SU-DHL-6 (cell line): ENCODE results near the gene SOBP.

Source experiments
- H2AFZ ChIP-seq: fragments of 200-600 bp; sonication (generic); 2 replicates; pipeline ENCODE4 v1.6.1; 2014; ENCODE audit warnings: low read depth, mild to moderate bottlenecking, moderate library complexity, mixed read lengths, antibody characterized with exemption, low read length; ENCODE audit not compliant: severe bottlenecking
- H3F3A ChIP-seq: fragments of 200-600 bp; shearing (Covaris generic); 2 replicates; pipeline ENCODE4 v1.6.0; 2016; ENCODE audit warnings: antibody characterized with exemption, mild to moderate bottlenecking; ENCODE audit not compliant: insufficient read depth
- H3K27ac ChIP-seq: fragments of 200-600 bp; sonication (generic); 2 replicates; pipeline ENCODE4 v1.5.1; 2016; ENCODE audit warnings: low read depth, mild to moderate bottlenecking, low read length, moderate library complexity, mixed read lengths
- H3K27me3 ChIP-seq: fragments of 200-600 bp; sonication (generic), shearing (Covaris generic); 2 replicates; pipeline ENCODE4 v1.6.0; 2014; ENCODE audit warnings: mild to moderate bottlenecking, low read length
- H3K36me3 ChIP-seq: fragments of 200-600 bp; sonication (generic); 2 replicates; pipeline ENCODE4 v1.6.1; 2014; ENCODE audit warnings: mild to moderate bottlenecking, low read length, mixed read lengths
- H3K4me2 ChIP-seq: fragments of 300-600, 200-600 bp; shearing (Covaris generic), sonication (generic); 2 replicates; pipeline ENCODE4 v1.6.0; 2014; ENCODE audit warnings: low read length, low read depth, mild to moderate bottlenecking; ENCODE audit not compliant: poor library complexity, severe bottlenecking
- H3K4me3 ChIP-seq: fragments of 200-600 bp; sonication (generic); 2 replicates; pipeline ENCODE4 v1.5.1; 2014; ENCODE audit warnings: antibody characterized with exemption, low read length, mild to moderate bottlenecking, mixed read lengths; ENCODE audit not compliant: insufficient read depth, poor library complexity, severe bottlenecking
- H3K79me2 ChIP-seq: fragments of 200-600 bp; sonication (generic); 2 replicates; pipeline ENCODE4 v1.6.1; 2014; ENCODE audit warnings: mild to moderate bottlenecking, low read length, moderate library complexity; ENCODE audit not compliant: insufficient read depth
- H3K9ac ChIP-seq: fragments of 200-600 bp; sonication (generic); 2 replicates; pipeline ENCODE4 v1.7.0; 2014; ENCODE audit warnings: mild to moderate bottlenecking, low read length
- H3K9me2 ChIP-seq: fragments of 200-600 bp; sonication (generic); replicated peaks from 2 replicates; pipeline ENCODE4 v1.6.1; 2014; ENCODE audit warnings: low read length; ENCODE audit not compliant: insufficient read depth
- H3K9me3 ChIP-seq: fragments of 200-600 bp; sonication (generic); 2 replicates; pipeline ENCODE4 v1.6.1; 2014; ENCODE audit warnings: low read length, mixed read lengths; ENCODE audit not compliant: insufficient read depth
- H4K20me1 ChIP-seq: fragments of 200-600 bp; sonication (generic); 2 replicates; pipeline ENCODE4 v1.6.1; 2014; ENCODE audit warnings: low read depth, mild to moderate bottlenecking, antibody characterized with exemption, low read length, moderate library complexity, mixed read lengths
- EZH2phosphoT487 ChIP-seq: fragments of 200-600 bp; sonication (generic), shearing (Covaris generic); conservative IDR thresholded peaks from 2 replicates; pipeline ENCODE4 v1.6.1; 2018; ENCODE audit warnings: mild to moderate bottlenecking, antibody characterized with exemption, low read length, moderate library complexity, mixed read lengths
- TF ChIP-seq, protein P1 (sequence below): fragments of 200-600 bp; sonication (generic); IDR thresholded peaks from one replicate; pipeline ENCODE4 v1.5.1; 2017; ENCODE audit warnings: antibody characterized with exemption, mild to moderate bottlenecking, low read length, moderate library complexity; ENCODE audit not compliant: insufficient read depth, poor library complexity, severe bottlenecking

The SOBP gene

GRCh38 chr6:107523054-107523791, 33.3 kb downstream of the SOBP start:
- TF ChIP-seq, protein P1, sequence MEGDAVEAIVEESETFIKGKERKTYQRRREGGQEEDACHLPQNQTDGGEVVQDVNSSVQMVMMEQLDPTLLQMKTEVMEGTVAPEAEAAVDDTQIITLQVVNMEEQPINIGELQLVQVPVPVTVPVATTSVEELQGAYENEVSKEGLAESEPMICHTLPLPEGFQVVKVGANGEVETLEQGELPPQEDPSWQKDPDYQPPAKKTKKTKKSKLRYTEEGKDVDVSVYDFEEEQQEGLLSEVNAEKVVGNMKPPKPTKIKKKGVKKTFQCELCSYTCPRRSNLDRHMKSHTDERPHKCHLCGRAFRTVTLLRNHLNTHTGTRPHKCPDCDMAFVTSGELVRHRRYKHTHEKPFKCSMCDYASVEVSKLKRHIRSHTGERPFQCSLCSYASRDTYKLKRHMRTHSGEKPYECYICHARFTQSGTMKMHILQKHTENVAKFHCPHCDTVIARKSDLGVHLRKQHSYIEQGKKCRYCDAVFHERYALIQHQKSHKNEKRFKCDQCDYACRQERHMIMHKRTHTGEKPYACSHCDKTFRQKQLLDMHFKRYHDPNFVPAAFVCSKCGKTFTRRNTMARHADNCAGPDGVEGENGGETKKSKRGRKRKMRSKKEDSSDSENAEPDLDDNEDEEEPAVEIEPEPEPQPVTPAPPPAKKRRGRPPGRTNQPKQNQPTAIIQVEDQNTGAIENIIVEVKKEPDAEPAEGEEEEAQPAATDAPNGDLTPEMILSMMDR = no peak
- TF ChIP-seq EZH2phosphoT487 = no peak
- Histone ChIP-seq H4K20me1 (no peaks in the 10 kb centered on the region), H3K36me3 (no peaks in the 10 kb centered on the region), H3K79me2 (peaks cover 6% of the 10 kb centered on the region; the same call in 1 of the 2 replicates), H3K27me3 (no peaks in the 10 kb centered on the region), H3K9me2 (no peaks in the 10 kb centered on the region), H2AFZ (no peak overlapping the region), H3K9ac (no peak overlapping the region), H3K27ac (no peak overlapping the region), H3K4me2 (no peak overlapping the region), H3K4me3 (no peak overlapping the region), H3F3A (no peaks in the 10 kb centered on the region), H3K9me3 (no peaks in the 10 kb centered on the region)

GRCh38 chr6:107523794-107524193, 33.9 kb downstream of the SOBP start:
- Histone ChIP-seq H3K9ac (no peak overlapping the region), H3K79me2 (peaks cover 6% of the 10 kb centered on the region; the same call in 1 of the 2 replicates), H2AFZ (no peak overlapping the region), H3F3A (no peaks in the 10 kb centered on the region), H3K27ac (no peak overlapping the region), H3K4me3 (no peak overlapping the region), H3K27me3 (no peaks in the 10 kb centered on the region), H4K20me1 (no peaks in the 10 kb centered on the region), H3K36me3 (no peaks in the 10 kb centered on the region), H3K4me2 (no peak overlapping the region), H3K9me3 (no peaks in the 10 kb centered on the region), H3K9me2 (no peaks in the 10 kb centered on the region)
- TF ChIP-seq, protein P1 = no peak
- no peak for TF ChIP-seq EZH2phosphoT487

DNA sequence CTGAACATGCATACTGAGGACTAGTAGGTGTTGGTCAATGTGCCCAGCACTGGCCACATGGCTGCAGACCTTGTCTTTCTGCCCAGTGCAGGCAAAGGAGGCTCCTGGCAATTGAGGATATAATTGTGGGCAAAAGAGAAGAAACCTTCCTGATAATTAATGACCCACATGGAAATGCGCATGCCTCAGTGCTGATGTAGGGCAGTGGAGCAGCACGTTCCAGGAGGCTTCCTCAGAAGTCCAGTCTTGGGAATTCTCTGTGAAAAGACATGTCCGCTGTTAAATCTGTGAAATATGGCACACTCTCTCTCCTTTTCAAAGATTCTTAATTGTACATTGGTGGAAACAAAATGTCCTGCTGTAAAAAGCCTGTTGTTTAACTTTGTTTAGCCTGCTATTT, 34.7 kb downstream of the SOBP start:
- Histone ChIP-seq H3F3A (no peaks in the 10 kb centered on the region; the same call in 1 of the 2 replicates), H3K9me3 (no peaks in the 10 kb centered on the region), H3K36me3 (no peaks in the 10 kb centered on the region), H3K27ac (no peak overlapping the region), H3K79me2 (peaks cover 6% of the 10 kb centered on the region; the same call in 1 of the 2 replicates), H3K4me3 (no peak overlapping the region), H3K9me2 (no peaks in the 10 kb centered on the region), H2AFZ (no peak overlapping the region), H3K9ac (no peak overlapping the region), H3K4me2 (no peak overlapping the region), H3K27me3 (no peaks in the 10 kb centered on the region), H4K20me1 (no peaks in the 10 kb centered on the region)
- TF ChIP-seq, protein P1 = no peak
- TF ChIP-seq EZH2phosphoT487 = no peak
